ENCODE results near the gene EEF1A1. TPM values are rescaled to one million over a fixed set of nuclear protein-coding genes. Genes with fewer than 3 reads are reported as not detected.
A peak's percentile ranks its signal among the peaks of the same experiment; 100 is the strongest.
"Not testable (repeated sequence)": the region's sequence is repeated elsewhere in the genome, so short reads cannot be mapped to it uniquely, and the experiment has no call there.

Gene EEF1A1
- total RNA-seq, 2 donors from 2014 or later, result 6,474 to 10,301 TPM

DNA sequence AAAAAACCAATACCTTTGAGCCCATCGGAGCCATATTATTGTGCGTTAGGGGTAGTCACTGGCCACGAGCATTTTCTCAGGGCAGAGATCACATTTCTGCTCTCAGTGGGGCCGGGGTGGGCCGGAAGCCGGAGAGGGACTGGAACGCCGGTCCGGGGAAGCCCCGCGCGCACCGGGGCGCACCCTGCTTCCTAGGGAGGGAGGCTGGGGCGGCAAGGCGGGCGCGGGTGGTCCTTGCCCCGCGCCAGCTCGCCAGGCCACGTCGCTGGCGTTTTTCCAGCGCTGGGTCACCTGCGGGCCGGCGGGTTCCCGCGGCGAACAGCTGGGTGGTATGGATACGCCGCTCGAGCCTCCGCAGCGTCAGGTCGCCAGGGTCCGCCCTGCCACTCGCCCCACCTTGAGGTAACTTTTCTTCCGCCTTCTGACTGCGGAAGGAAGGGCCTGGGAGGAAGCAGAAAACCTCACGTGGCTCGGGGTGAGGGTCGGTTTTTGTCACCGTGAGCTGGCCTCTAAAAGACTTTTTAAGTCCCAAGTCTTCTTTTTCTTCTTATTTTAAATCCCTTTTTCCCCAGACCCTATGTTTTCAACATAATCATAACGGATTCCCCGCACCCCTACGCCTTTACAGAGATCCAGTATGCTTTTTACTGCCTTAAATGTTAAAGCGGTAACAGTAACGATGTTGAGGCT is 2.7 kb upstream of the EEF1A1 start:
- 3% methylated on average over 49 of the region's 50 CpGs for WGBS
- Histone ChIP-seq H3K4me1 (replicated peaks) (peaks cover 2% of the 10 kb centered on the region), H3K27ac (peak overlapping the region; percentile 100), H3K9me3 (no peaks in the 10 kb centered on the region), H3K36me3 (no peaks in the 10 kb centered on the region), H3K4me3 (peak overlapping the region; percentile 64 to 66), H3K27me3 (replicated peaks; ENCODE audit: insufficient read depth) (no peaks in the 10 kb centered on the region)
- intact Hi-C loops (cut with DNase I), result loop anchor here (5.0 kb wide), 1 partner anchor 1719 kb away; the partner anchor contains the start of gene COX7A2
- peak; percentile 59 for DNase-seq (ENCODE audit: low spot score)
- TF ChIP-seq POLR2A (IDR thresholded peaks at IDR 0.05), result peak; percentile 66
- TF ChIP-seq, protein P1, sequence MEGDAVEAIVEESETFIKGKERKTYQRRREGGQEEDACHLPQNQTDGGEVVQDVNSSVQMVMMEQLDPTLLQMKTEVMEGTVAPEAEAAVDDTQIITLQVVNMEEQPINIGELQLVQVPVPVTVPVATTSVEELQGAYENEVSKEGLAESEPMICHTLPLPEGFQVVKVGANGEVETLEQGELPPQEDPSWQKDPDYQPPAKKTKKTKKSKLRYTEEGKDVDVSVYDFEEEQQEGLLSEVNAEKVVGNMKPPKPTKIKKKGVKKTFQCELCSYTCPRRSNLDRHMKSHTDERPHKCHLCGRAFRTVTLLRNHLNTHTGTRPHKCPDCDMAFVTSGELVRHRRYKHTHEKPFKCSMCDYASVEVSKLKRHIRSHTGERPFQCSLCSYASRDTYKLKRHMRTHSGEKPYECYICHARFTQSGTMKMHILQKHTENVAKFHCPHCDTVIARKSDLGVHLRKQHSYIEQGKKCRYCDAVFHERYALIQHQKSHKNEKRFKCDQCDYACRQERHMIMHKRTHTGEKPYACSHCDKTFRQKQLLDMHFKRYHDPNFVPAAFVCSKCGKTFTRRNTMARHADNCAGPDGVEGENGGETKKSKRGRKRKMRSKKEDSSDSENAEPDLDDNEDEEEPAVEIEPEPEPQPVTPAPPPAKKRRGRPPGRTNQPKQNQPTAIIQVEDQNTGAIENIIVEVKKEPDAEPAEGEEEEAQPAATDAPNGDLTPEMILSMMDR (IDR thresholded peaks at IDR 0.05), result peak in 1 of 4 experiments; percentile 31
- peak; percentile 74 for TF ChIP-seq POLR2AphosphoS5 (IDR thresholded peaks at IDR 0.05)

DNA sequence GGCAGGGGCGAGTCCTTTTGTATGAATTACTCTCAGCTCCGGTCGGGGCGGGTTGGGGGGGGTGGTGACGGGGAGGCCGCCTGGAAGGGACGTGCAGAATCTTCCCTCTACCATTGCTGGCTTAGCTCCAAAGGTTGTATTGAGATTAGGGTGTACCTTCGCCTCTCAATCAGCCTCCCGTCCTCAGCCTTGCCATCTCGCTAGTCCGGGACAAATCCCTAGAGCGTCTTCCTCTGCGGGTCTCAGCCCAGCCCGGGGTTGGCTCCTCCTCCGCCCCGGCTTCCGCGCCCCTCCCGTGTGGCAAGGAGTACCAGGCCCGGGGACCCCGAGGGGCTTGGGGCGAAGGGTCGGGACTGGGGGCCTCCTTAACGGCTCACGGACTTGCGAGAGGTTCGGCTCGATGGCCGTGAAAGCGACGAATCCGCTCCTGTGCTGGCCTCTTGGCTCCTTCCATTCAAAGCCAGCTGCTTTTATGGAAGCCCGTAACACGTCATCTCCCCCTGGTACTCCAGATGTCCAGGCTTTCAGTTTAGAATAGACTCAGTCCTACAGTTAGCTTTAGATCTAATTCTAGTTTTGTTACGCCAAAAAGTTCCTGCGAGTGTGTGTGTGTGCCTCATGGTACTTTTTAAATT is 636 bp upstream of the EEF1A1 start:
- intact Hi-C loops (cut with DNase I), result loop anchor here (1.0 to 5.0 kb wide), 3 partner anchors 64 to 1721 kb away; partner anchors contain the start of gene COX7A2
- Histone ChIP-seq H3K4me3 (peak overlapping the region; percentile 88 to 97), H3K27ac (peak overlapping the region; percentile 100), H3K27me3 (replicated peaks; ENCODE audit: insufficient read depth) (no peaks in the 10 kb centered on the region), H3K36me3 (no peaks in the 10 kb centered on the region), H3K4me1 (replicated peaks) (peaks cover 4% of the 10 kb centered on the region), H3K9me3 (no peaks in the 10 kb centered on the region)
- no peak for DNase-seq (ENCODE audit: low spot score)
- TF ChIP-seq, protein P1 (IDR thresholded peaks at IDR 0.05), result no peak
- no peak for TF ChIP-seq POLR2AphosphoS5 (IDR thresholded peaks at IDR 0.05)
- no peak for TF ChIP-seq POLR2A (IDR thresholded peaks at IDR 0.05)
- 1% methylated on average over 36 of the region's 36 CpGs for WGBS

DNA sequence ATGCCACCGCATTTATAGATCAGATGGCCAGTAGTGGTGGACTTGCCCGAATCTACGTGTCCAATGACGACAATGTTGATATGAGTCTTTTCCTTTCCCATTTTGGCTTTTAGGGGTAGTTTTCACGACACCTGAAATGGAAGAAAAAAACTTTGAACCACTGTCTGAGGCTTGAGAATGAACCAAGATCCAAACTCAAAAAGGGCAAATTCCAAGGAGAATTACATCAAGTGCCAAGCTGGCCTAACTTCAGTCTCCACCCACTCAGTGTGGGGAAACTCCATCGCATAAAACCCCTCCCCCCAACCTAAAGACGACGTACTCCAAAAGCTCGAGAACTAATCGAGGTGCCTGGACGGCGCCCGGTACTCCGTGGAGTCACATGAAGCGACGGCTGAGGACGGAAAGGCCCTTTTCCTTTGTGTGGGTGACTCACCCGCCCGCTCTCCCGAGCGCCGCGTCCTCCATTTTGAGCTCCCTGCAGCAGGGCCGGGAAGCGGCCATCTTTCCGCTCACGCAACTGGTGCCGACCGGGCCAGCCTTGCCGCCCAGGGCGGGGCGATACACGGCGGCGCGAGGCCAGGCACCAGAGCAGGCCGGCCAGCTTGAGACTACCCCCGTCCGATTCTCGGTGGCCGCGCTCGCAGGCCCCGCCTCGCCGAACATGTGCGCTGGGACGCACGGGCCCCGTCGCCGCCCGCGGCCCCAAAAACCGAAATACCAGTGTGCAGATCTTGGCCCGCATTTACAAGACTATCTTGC is 725 bp downstream of the EEF1A1 start:
- peak overlapping the region; percentile 88 to 97 for H3K4me3 ChIP-seq
- intact Hi-C loops (cut with DNase I), result loop anchor here (2.0 to 5.0 kb wide), 2 partner anchors 135 to 1722 kb away; partner anchors contain the start of gene COX7A2
- under 1% methylated on average over 29 of the region's 56 CpGs for WGBS
- peak overlapping the region; percentile 100 for H3K27ac ChIP-seq
- peaks cover 6% of the 10 kb centered on the region for H3K4me1 ChIP-seq (replicated peaks)
- H3K27me3 ChIP-seq (replicated peaks; ENCODE audit: insufficient read depth), result no peaks in the 10 kb centered on the region
- peak; percentile 47 for DNase-seq (ENCODE audit: low spot score)
- no peaks in the 10 kb centered on the region for H3K9me3 ChIP-seq
- no peaks in the 10 kb centered on the region for H3K36me3 ChIP-seq
- TF ChIP-seq, protein P1 (IDR thresholded peaks at IDR 0.05), result no peak
- TF ChIP-seq POLR2A (IDR thresholded peaks at IDR 0.05) (peak; percentile 52), POLR2AphosphoS5 (IDR thresholded peaks at IDR 0.05) (peak; percentile 53)

DNA sequence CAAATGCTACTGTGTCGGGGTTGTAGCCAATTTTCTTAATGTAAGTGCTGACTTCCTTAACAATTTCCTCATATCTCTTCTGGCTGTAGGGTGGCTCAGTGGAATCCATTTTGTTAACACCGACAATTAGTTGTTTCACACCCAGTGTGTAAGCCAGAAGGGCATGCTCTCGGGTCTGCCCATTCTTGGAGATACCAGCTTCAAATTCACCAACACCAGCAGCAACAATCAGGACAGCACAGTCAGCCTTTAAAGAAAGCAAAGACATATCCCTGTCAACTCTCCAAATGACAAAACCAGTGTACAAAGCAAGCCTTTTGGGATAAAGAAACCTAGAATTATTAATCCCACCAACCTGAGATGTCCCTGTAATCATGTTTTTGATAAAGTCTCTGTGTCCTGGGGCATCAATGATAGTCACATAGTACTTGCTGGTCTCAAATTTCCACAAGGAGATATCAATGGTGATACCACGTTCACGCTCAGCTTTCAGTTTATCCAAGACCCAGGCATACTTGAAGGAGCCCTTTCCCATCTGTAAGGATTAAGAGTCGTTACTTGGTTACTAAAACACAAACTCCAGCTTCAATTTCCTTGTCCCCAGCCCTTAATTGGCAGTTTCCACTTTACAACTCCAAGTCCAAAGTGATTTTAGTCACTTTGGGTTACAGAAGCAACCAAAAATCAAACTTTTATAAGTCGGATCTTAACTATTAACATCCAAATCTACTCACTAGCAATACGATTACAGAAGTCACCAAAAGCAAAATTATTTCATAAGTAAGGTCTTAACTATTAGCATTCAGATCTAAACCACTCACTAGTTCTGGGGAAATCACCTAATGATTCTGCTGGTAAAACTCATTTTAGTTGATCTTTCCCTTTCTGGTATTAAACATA is 1.6 kb downstream of the EEF1A1 start:
- intact Hi-C loops (cut with DNase I); H3K9me3 ChIP-seq; DNase-seq (ENCODE audit: low spot score); H3K27me3 ChIP-seq (replicated peaks; ENCODE audit: insufficient read depth); H3K36me3 ChIP-seq; H3K4me1 ChIP-seq (replicated peaks): not testable (repeated sequence)
- Histone ChIP-seq H3K27ac (peak overlapping the region; percentile 100), H3K4me3 (peak overlapping the region; percentile 88 to 97)
- 3% methylated on average over 8 of the region's 8 CpGs for WGBS

DNA sequence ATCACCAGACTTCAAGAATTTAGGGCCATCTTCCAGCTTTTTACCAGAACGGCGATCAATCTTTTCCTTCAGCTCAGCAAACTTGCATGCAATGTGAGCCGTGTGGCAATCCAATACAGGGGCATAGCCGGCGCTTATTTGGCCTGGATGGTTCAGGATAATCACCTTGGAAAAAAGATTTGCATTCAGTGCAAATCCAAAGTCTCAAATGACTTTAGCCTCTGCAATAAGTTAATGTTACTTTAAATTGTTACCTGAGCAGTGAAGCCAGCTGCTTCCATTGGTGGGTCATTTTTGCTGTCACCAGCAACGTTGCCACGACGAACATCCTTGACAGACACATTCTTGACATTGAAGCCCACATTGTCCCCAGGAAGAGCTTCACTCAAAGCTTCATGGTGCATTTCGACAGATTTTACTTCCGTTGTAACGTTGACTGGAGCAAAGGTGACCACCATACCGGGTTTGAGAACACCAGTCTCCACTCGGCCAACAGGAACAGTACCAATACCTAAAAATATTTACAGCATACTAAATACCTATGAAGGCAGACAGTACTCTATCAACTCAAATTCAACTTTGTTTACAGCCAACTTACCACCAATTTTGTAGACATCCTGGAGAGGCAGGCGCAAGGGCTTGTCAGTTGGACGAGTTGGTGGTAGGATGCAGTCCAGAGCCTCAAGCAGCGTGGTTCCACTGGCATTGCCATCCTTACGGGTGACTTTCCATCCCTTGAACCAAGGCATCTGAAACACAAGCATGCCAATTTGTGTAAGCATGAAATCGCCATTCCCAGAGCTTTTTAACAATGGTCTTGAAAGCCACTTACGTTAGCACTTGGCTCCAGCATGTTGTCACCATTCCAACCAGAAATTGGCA is 2.5 kb downstream of the EEF1A1 start:
- H3K36me3 ChIP-seq; H3K4me1 ChIP-seq (replicated peaks); H3K27ac ChIP-seq; H3K27me3 ChIP-seq (replicated peaks; ENCODE audit: insufficient read depth); DNase-seq (ENCODE audit: low spot score); H3K9me3 ChIP-seq; intact Hi-C loops (cut with DNase I): not testable (repeated sequence)
- WGBS, result 19% methylated on average over 19 of the region's 19 CpGs
- peak overlapping the region in 1 of 2 donors; percentile 97 for H3K4me3 ChIP-seq

Data from prostate gland (tissue), 2 donors.